ENCODE data around the gene SOX2. TPM values are rescaled to one million over a fixed set of nuclear protein-coding genes. Genes with fewer than 3 reads are reported as not detected.
A peak's percentile ranks its signal among the peaks of the same experiment; 100 is the strongest.

SOX2 gene
- total RNA-seq, 1 donor from 2014 or later: not detected

DNA sequence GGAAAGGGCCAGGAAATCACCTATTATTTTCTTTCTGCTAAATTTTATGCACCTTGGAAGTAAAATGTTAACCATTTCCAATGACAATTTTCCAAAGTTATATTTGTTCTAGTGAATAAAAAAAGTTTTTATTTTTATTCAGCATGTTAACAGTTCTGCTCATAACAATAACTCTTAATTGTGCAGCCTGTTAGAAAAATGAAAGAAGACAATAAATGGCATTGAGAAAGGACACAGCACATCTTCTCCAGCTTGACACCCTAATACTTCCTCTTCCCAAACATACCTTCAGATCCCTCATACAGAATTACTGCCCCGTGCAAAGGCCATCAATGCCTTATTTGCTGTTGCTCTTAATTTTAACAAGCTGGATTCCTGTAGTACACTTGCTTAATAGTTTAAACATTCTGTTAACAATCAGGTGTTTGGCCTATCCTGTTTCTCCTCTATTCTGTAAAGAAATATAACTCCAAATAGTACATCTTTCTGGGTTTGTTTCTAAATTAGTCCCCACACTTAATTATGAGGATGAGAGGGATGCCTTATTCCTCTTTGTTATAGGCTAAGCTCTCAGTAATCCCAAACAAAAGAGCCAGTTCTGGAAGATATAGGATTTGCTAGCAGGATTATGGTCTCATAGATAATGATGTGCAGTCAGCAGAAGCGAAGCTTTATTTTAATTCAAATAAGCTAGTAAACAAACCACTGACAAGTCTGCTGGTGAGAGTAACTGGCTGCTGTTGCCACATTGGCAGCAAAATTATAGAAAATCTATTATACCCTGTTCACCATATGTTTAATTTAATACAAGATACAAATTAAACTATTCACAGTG is 19.2 kb upstream of the SOX2 start:
- TF ChIP-seq, protein P1, sequence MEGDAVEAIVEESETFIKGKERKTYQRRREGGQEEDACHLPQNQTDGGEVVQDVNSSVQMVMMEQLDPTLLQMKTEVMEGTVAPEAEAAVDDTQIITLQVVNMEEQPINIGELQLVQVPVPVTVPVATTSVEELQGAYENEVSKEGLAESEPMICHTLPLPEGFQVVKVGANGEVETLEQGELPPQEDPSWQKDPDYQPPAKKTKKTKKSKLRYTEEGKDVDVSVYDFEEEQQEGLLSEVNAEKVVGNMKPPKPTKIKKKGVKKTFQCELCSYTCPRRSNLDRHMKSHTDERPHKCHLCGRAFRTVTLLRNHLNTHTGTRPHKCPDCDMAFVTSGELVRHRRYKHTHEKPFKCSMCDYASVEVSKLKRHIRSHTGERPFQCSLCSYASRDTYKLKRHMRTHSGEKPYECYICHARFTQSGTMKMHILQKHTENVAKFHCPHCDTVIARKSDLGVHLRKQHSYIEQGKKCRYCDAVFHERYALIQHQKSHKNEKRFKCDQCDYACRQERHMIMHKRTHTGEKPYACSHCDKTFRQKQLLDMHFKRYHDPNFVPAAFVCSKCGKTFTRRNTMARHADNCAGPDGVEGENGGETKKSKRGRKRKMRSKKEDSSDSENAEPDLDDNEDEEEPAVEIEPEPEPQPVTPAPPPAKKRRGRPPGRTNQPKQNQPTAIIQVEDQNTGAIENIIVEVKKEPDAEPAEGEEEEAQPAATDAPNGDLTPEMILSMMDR (conservative IDR thresholded peaks at IDR 0.05; ENCODE audit: low read depth, low read length): no peak
- DNase-seq (ENCODE audit: low read depth): no peak
- H3K4me3 ChIP-seq (ENCODE audit: low read depth, low read length): no peak overlapping the region

DNA sequence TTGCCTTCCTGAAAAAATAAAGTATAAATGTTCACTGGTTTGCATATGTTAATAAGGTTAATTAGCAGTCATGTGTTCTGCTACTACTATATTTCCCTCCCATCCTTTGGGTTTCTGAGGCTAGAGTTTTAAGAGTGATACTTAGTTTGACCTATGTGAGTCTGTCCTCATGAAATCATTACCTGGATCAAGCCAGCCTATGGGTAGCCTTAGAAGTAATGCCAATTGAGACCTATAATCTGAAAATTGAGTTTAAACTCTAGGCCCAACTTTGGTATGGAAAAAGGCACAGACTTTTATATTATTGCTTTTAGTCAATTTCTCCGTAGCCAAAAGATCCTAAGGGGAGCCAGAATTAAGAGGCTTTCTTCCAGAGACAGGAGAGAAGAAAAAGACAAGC is 18.4 kb upstream of the SOX2 start:
- TF ChIP-seq, protein P1 (conservative IDR thresholded peaks at IDR 0.05; ENCODE audit: low read depth, low read length): no peak
- no peak overlapping the region for H3K4me3 ChIP-seq (ENCODE audit: low read depth, low read length)
- DNase-seq (ENCODE audit: low read depth): no peak

DNA sequence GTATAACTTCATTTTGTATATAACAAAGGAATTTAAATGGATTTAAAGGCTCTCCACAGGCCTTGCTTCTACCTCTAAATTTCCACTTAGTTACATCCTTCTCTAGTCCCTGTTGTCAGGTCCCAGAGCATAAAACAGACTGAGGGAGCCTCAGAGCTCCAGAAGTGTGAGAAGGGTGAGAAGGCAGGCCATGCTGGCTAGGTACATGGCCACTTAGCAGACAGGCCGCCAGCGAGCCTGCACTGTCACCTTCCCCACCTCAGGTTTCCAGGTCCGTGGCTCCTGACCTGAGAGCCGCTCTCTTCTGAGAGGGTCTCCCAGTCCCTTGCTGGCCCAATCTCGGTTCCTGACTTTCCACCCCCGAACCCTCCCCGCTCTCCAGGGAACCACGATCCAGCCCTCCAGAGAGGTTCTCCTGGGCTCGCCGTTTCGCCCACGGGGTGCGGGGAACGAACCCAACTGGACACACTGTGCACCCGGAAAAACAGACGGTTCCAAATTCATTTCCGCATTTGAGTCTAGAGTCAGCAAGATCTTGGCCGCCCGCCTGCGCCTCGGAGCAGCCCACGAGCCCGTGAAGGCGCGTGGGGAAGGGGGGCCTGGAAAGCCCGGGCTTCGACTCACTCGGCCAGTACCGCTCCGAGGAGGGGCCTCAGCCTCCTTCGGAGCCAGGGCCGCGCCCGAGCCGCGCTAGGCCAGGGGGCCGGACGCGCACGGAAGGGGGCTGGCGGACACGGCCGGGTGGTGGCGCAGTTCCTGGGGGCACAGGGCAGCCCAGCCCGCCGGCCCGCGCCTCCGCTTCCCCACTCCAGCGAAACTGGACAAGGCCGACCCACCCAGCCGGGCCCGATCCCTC is 16.7 kb upstream of the SOX2 start:
- TF ChIP-seq, protein P1 (conservative IDR thresholded peaks at IDR 0.05; ENCODE audit: low read depth, low read length): no peak
- peak overlapping the region; percentile 40 for H3K4me3 ChIP-seq (ENCODE audit: low read depth, low read length)
- DNase-seq (ENCODE audit: low read depth): no peak

DNA sequence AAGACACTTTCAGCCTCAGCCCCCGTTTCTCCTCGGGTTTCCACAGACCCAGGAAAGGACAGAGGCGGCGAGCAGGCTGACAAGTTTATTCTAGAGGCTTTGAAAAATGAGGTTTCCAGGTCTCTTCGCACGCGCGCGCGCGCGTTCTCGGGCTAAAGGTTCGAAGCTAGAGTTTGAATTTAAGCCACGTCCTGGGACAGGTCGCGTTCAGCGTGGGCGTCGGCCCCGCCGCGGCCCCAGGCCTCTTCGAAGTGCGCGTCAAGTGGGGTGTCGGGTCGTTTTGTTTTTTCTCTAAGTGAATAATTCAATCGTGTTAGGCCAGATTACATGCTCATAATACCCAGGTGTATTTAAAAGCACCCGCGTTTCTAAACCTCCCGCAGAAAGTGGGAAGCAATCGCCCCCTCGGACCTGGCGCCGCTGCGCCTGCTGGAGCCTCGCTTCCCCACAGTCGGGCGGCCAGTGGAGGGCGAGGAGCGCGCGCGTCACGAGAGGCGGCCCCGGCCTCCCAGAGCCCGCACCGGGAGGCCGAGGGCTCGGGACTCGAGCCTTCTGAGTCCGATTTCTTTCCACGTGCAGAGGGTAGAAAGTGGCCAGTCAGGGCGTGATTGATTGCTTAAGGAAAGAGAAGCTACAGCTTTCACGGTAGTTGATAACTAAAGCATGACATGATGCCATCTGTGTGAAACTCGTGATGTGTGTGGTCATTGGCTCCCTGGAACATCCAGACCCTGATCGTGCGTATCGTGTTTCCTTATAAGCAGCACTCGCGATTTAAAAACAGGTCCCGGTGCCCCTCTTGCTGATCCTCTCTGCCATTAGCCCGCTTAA is 15.8 kb upstream of the SOX2 start:
- peak overlapping the region; percentile 40 for H3K4me3 ChIP-seq (ENCODE audit: low read depth, low read length)
- TF ChIP-seq, protein P1 (conservative IDR thresholded peaks at IDR 0.05; ENCODE audit: low read depth, low read length): no peak
- no peak for DNase-seq (ENCODE audit: low read depth)

DNA sequence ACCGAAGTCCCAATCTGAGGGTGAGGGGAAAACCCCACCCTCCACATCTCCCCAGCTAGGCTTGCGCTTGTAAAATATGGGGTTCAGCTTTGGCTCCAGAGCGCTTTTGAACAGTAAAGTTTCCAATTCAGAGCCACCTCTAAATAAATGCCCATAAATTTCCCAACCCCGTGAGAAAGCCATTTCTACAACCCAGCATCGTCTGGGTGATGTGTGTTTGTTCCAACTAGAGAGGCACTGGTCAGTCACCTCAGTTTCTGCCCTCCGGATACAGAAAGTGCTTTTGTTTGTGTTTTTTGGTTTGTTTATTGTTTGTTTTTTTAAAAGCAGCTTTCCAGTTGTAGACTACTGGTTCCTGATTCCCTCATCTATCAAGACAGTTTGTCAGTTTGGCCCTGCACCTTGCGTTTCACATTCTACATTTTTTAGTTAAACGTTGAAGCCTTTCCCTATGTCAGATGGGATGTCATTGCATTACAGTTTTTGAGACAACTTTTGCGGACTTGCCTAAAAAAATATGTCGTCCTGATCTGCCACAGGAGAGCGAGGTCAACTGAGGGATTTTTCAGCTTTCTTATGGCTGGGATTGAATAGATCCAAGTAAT is 15.0 kb upstream of the SOX2 start:
- no peak for DNase-seq (ENCODE audit: low read depth)
- H3K4me3 ChIP-seq (ENCODE audit: low read depth, low read length): no peak overlapping the region
- TF ChIP-seq, protein P1 (conservative IDR thresholded peaks at IDR 0.05; ENCODE audit: low read depth, low read length): no peak

DNA sequence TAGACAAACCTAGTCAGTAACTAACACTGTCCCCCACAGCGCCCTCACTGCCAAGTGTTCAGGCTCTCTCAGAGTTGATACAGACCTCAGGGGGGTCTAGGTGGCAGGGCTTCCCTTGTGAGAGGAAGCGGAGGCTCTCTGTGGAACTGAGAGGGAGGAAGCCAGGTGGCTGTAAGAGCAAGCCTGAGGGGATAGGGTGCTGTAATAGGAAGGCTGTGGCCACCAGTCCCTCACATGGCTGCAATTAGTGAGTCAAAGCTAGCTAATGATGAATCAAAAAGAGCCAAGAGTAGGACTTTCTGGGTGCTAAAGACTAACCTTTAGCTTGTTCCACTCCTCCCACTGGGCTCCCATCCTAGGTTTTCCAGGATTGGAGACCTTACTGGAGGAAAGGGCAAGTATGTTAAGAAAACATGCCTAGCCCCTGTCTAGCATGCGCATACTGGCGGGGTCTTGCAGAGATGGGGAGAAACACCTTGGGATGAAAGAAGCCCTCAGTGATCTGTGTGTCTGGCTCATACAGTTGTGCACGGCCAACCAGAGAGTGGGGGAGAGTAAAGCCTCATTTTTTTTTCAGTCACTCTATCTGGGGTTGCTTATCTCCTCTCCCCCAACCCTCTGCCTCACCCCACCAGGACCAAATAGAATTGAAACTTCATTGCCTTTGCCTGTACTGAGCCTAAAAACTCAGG is 13.3 kb upstream of the SOX2 start:
- TF ChIP-seq, protein P1 (conservative IDR thresholded peaks at IDR 0.05; ENCODE audit: low read depth, low read length): no peak
- no peak for DNase-seq (ENCODE audit: low read depth)
- H3K4me3 ChIP-seq (ENCODE audit: low read depth, low read length): no peak overlapping the region

Measured in epithelial cell of proximal tubule (primary cell).